Liver (tissue), 2 donors: ENCODE results near the gene ARHGEF40.

Experiments used
- TF ChIP-seq, protein P1 (sequence below): IDR thresholded peaks from 2 replicates; pipeline ENCODE4 v1.6.1; 2016; ENCODE audit warnings: antibody characterized with exemption
- TF ChIP-seq, protein P2 (sequence below): IDR thresholded peaks from 2 replicates; pipeline ENCODE4 v1.6.1; 2016; ENCODE audit warnings: antibody characterized with exemption, mild to moderate bottlenecking
- donor health status: healthy.

DNA sequence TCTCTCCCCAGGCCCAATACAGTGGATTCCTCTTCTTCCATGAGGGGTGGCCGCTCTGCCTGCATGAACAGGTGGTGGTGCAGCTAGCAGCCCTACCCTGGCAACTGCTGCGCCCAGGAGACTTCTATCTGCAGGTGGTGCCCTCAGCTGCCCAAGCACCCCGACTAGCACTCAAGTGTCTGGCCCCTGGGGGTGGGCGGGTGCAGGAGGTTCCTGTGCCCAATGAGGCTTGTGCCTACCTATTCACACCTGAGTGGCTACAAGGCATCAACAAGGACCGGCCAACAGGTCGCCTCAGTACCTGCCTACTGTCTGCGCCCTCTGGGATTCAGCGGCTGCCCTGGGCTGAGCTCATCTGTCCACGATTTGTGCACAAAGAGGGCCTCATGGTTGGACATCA lies 3.8 kb downstream of the ARHGEF40 start:
- TF ChIP-seq, protein P1, sequence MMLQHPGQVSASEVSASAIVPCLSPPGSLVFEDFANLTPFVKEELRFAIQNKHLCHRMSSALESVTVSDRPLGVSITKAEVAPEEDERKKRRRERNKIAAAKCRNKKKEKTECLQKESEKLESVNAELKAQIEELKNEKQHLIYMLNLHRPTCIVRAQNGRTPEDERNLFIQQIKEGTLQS, result no peak
- TF ChIP-seq, protein P2, sequence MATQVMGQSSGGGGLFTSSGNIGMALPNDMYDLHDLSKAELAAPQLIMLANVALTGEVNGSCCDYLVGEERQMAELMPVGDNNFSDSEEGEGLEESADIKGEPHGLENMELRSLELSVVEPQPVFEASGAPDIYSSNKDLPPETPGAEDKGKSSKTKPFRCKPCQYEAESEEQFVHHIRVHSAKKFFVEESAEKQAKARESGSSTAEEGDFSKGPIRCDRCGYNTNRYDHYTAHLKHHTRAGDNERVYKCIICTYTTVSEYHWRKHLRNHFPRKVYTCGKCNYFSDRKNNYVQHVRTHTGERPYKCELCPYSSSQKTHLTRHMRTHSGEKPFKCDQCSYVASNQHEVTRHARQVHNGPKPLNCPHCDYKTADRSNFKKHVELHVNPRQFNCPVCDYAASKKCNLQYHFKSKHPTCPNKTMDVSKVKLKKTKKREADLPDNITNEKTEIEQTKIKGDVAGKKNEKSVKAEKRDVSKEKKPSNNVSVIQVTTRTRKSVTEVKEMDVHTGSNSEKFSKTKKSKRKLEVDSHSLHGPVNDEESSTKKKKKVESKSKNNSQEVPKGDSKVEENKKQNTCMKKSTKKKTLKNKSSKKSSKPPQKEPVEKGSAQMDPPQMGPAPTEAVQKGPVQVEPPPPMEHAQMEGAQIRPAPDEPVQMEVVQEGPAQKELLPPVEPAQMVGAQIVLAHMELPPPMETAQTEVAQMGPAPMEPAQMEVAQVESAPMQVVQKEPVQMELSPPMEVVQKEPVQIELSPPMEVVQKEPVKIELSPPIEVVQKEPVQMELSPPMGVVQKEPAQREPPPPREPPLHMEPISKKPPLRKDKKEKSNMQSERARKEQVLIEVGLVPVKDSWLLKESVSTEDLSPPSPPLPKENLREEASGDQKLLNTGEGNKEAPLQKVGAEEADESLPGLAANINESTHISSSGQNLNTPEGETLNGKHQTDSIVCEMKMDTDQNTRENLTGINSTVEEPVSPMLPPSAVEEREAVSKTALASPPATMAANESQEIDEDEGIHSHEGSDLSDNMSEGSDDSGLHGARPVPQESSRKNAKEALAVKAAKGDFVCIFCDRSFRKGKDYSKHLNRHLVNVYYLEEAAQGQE, result no peak
